Nephron (organoid): ENCODE results near the gene RALGAPA2.

Experiments used
- H3K27ac Mint-ChIP-seq, 3 experiments: 2 replicates each; pipeline ENCODE4 v1.8.0; 2020; ENCODE audit warnings: mixed read lengths in 3 of 3, mild to moderate bottlenecking in 2 of 3, moderate library complexity in 1 of 3
- H3K27me3 Mint-ChIP-seq: 2 replicates; pipeline ENCODE4 v1.8.0; 2021; ENCODE audit warnings: low read depth, mild to moderate bottlenecking, moderate library complexity, mixed read lengths
- H3K36me3 Mint-ChIP-seq: 2 replicates; pipeline ENCODE4 v1.8.0; 2020; ENCODE audit warnings: low read depth, mixed read lengths
- H3K4me1 Mint-ChIP-seq: 2 replicates; pipeline ENCODE4 v1.8.0; 2020; ENCODE audit warnings: mixed read lengths
- H3K4me3 Mint-ChIP-seq, 3 experiments: 2 replicates each; pipeline ENCODE4 v1.8.0; 2020; ENCODE audit warnings: mild to moderate bottlenecking in 3 of 3, mixed read lengths in 3 of 3, moderate library complexity in 2 of 3
- H3K9me3 Mint-ChIP-seq: 2 replicates; pipeline ENCODE4 v1.8.0; 2020; ENCODE audit warnings: mixed read lengths
- TF ChIP-seq, protein P1 (sequence below), 3 experiments: fragments of 200-600 bp; sonication (generic); IDR thresholded peaks; one replicate each; pipeline ENCODE4 v1.5.0; 2021; ENCODE audit warnings: antibody characterized with exemption in 3 of 3; ENCODE audit not compliant: unreplicated experiment in 3 of 3

Gene RALGAPA2

DNA sequence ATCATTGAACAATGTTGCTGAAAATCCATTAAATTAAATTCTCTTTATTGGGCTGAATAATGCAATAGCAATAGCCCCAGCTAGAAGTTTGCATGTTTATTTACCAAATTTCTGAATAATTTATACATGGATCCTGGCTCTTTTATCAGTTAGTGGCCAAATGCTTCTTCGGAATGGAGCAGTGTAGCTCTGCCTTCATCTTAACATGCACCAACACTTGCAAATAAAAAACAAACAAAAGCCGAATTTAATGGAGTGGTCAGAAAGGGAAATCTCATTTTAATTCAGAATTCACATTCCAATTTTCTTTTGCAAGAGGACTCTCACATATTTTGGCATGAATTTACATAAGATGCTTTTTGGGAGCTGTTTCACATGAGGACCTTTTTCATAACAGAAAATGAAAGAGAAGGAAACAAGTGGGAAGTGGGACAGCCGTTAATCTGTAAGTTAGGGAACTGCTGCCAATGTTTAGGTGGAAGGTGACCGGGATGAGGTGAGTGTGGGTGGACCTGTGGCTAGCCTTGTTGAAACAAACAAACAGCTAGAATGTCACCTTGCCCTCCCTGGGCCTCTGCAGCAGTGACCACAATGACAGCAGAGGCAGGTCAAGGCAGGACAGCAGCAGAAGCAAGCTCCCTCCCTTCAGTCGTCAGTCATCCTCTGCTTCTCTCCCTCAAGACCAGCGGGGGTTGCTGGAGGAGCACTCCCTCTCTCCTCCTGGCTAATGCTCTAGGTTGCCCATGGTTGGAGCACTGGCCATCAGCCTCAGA is 271.4 kb downstream of the RALGAPA2 start:
- H3K4me3 Mint-ChIP-seq: no peak overlapping the region
- H3K36me3 Mint-ChIP-seq: no peaks in the 10 kb centered on the region
- TF ChIP-seq, protein P1, sequence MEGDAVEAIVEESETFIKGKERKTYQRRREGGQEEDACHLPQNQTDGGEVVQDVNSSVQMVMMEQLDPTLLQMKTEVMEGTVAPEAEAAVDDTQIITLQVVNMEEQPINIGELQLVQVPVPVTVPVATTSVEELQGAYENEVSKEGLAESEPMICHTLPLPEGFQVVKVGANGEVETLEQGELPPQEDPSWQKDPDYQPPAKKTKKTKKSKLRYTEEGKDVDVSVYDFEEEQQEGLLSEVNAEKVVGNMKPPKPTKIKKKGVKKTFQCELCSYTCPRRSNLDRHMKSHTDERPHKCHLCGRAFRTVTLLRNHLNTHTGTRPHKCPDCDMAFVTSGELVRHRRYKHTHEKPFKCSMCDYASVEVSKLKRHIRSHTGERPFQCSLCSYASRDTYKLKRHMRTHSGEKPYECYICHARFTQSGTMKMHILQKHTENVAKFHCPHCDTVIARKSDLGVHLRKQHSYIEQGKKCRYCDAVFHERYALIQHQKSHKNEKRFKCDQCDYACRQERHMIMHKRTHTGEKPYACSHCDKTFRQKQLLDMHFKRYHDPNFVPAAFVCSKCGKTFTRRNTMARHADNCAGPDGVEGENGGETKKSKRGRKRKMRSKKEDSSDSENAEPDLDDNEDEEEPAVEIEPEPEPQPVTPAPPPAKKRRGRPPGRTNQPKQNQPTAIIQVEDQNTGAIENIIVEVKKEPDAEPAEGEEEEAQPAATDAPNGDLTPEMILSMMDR (IDR thresholded peaks at IDR 0.05; ENCODE audit: unreplicated experiment in 3 of 3): no peak
- no peaks in the 10 kb centered on the region for H3K27me3 Mint-ChIP-seq
- no peaks in the 10 kb centered on the region for H3K9me3 Mint-ChIP-seq
- peaks cover 7% of the 10 kb centered on the region for H3K4me1 Mint-ChIP-seq
- no peak overlapping the region for H3K27ac Mint-ChIP-seq

DNA sequence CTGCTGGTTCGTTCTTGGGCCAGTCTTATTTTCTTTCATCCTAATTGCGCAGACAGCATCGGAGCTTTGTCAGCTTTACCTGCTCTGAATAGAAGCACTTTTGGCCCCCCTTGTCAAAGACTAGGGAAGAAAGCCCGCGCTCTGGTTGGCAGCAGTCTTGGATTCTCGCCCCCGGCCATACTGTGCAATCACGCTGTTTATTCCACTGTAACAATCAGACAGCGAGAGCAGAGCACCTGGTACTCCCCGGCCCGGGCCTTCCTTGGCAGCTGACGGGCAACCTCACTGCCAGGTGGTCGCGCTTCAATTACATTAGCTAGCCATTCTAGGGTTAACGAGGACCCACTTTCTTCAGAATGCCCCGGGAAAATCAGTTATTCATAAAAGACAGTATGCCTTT is 272.0 kb downstream of the RALGAPA2 start:
- Mint-ChIP-seq H3K27me3 (no peaks in the 10 kb centered on the region), H3K27ac (no peak overlapping the region), H3K4me3 (no peak overlapping the region), H3K4me1 (peaks cover 7% of the 10 kb centered on the region), H3K36me3 (no peaks in the 10 kb centered on the region), H3K9me3 (no peaks in the 10 kb centered on the region)
- TF ChIP-seq, protein P1 (IDR thresholded peaks at IDR 0.05; ENCODE audit: unreplicated experiment in 3 of 3): no peak

DNA sequence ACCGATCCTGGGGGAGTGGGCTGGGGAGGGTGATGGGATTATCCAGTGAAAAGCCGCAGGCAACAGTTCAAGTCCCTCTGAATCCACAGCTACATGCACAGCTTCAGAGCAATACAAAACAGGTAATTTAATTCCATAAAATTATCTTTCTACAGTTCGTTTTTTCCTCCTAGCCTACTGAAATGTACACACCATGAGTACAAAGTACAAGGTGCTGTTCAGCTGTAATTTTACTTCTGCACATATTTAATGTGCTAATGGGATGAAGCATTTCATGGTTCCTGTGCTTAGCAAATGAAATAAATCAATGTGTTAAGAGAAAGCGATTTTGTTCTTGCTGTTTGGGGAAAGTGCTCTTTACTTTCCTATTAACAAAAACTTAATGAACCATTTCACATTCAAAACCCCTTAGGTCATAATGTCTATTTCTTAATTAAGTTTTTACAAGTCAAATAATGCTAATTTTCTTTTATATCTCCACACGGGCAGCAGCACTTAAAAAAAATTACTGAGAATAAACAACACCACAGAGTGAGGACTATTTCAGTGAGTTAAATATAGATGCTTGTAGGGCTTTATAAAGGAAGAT is 272.7 kb downstream of the RALGAPA2 start:
- Mint-ChIP-seq H3K4me3 (no peak overlapping the region), H3K27ac (no peak overlapping the region), H3K9me3 (no peaks in the 10 kb centered on the region), H3K36me3 (no peaks in the 10 kb centered on the region), H3K27me3 (no peaks in the 10 kb centered on the region), H3K4me1 (peaks cover 7% of the 10 kb centered on the region)
- TF ChIP-seq, protein P1 (IDR thresholded peaks at IDR 0.05; ENCODE audit: unreplicated experiment in 3 of 3): no peak

DNA sequence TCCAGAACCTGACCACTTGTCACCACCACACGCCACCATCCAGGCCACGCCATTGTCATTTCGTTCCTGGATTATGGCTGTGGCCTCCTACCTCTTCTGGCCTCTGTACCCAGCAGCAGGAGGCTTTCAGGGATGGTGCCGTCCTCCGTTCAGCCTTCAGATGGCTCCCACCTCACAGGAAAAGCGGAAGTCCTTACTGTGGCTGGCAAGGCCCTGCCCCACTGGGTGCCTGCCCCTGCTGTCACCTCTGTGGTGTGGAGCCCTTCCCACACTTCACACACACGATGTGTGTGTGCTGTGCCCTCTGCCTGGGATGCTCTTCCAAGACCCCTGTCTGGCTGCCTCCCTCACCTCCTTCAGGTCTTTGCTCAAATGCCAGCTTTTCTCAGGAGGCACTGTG is 275.1 kb downstream of the RALGAPA2 start:
- no peaks in the 10 kb centered on the region for H3K27me3 Mint-ChIP-seq
- H3K27ac Mint-ChIP-seq: no peak overlapping the region
- H3K4me3 Mint-ChIP-seq: no peak overlapping the region
- TF ChIP-seq, protein P1 (IDR thresholded peaks at IDR 0.05; ENCODE audit: unreplicated experiment in 3 of 3): no peak
- no peaks in the 10 kb centered on the region for H3K9me3 Mint-ChIP-seq
- no peaks in the 10 kb centered on the region for H3K36me3 Mint-ChIP-seq
- H3K4me1 Mint-ChIP-seq: peaks cover 7% of the 10 kb centered on the region

DNA sequence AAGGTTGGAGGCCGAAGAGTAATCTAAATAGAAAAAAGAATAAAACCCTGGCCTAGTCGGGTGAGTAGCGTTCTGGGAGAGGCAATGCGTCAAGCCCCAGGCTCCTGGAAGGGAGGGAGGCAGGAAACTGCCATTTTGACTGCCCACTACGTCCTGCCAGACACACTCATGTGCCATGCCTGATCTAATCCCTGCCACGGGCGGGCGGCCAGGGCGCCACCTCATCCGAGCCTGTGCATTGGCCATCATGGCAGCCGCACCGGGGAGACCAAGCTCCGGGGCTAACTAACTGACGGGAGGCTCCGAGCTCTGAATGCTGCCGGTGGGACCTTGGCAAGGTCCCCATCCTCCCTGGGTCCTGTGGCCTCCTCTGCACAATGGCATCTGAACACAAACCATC is 275.8 kb downstream of the RALGAPA2 start:
- Mint-ChIP-seq H3K36me3 (no peaks in the 10 kb centered on the region), H3K27ac (no peak overlapping the region), H3K4me3 (no peak overlapping the region), H3K27me3 (no peaks in the 10 kb centered on the region), H3K9me3 (no peaks in the 10 kb centered on the region), H3K4me1 (peaks cover 7% of the 10 kb centered on the region)
- TF ChIP-seq, protein P1 (IDR thresholded peaks at IDR 0.05; ENCODE audit: unreplicated experiment in 3 of 3): no peak

DNA sequence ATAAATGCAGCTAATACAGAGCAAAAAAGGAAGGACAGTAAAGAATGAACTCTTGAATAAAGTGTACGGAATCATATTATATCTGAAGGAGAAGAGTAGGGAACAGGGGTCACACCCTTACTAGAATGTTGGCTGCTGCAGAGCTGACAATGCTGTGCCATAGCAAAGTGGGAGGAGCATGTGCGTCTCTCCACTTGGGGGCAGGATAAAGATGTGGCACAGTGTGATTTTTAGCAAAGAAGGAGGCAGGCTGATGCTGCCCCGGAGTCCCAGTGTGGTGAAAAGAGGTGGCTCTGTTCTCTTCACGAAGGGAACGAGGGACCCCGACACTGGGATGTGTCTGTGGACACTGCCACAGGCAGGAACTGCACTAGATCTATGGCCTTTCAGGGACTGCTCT is 277.0 kb downstream of the RALGAPA2 start:
- Mint-ChIP-seq H3K4me1 (peaks cover under 1% of the 10 kb centered on the region), H3K27ac (no peak overlapping the region), H3K27me3 (no peaks in the 10 kb centered on the region), H3K4me3 (no peak overlapping the region), H3K9me3 (no peaks in the 10 kb centered on the region), H3K36me3 (no peaks in the 10 kb centered on the region)
- TF ChIP-seq, protein P1 (IDR thresholded peaks at IDR 0.05; ENCODE audit: unreplicated experiment in 3 of 3): no peak
